ENCODE data around the gene ARMC9.

GRCh38 chr2:231335591-231335990 is 137.2 kb downstream of the ARMC9 start:
- TF ChIP-seq PATZ1 (CRISPR knock-in tag; IDR thresholded peaks at IDR 0.05; ENCODE audit: borderline replicate concordance) (no peak), TOX (CRISPR knock-in tag; IDR thresholded peaks at IDR 0.05; ENCODE audit: borderline replicate concordance) (no peak), OSR1 (CRISPR knock-in tag; IDR thresholded peaks at IDR 0.05) (no peak)
